LNCaP clone FGC (cell line): ENCODE data around the gene OR5W2.
"Not testable (repeated sequence)": the region's sequence is repeated elsewhere in the genome, so short reads cannot be mapped to it uniquely, and the experiment has no call there.

ENCODE experiments used
- DNase-seq: peaks from one replicate; pipeline ENCODE4 v3.0.0-alpha.2; 2011; ENCODE audit warnings: low read depth
- H3K4me3 ChIP-seq: 2 replicates; pipeline ENCODE4 v1.5.1; 2011; ENCODE audit warnings: mild to moderate bottlenecking, low read depth, low read length, control low read depth
- CTCF ChIP-seq: IDR thresholded peaks from 2 replicates; pipeline ENCODE4 v1.5.1; 2012; ENCODE audit warnings: mild to moderate bottlenecking; ENCODE audit not compliant: control insufficient read depth, insufficient read depth; ENCODE audit errors: extremely low read depth

OR5W2 gene

GRCh38 chr11:55895216-55895615 is 19.2 kb downstream of the OR5W2 start:
- no peak overlapping the region for H3K4me3 ChIP-seq
- no peak for TF ChIP-seq CTCF
- no peak for DNase-seq

- DNase-seq, H3K4me3 ChIP-seq: not testable (repeated sequence)
Observed at GRCh38 chr11:55885481-55885880, 28.9 kb downstream of the OR5W2 start.

GRCh38 chr11:55884995-55885394 is 29.4 kb downstream of the OR5W2 start:
- not testable (repeated sequence) for DNase-seq

GRCh38 chr11:55882997-55883396 is 31.4 kb downstream of the OR5W2 start, which contains the start of gene TRIM51:
TSS of gene TRIM51 (plus strand) at chr11:55883297. CDS start at chr11:55885429, 2,132 bp downstream.
- not testable (repeated sequence) for DNase-seq, H3K4me3 ChIP-seq

More at GRCh38 chr11:55884995-55885394, 29.4 kb downstream of the OR5W2 start:
- not testable (repeated sequence) for H3K4me3 ChIP-seq

GRCh38 chr11:55873146-55873545 is 41.2 kb downstream of the OR5W2 start:
- TF ChIP-seq CTCF: peak; percentile 44
- peak; percentile 2 for DNase-seq
- peak overlapping the region; percentile 45 for H3K4me3 ChIP-seq

- H3K4me3 ChIP-seq: peak overlapping the region; percentile 45
- peak; percentile 1 for DNase-seq
Observed at GRCh38 chr11:55872731-55873130, 41.7 kb downstream of the OR5W2 start.

GRCh38 chr11:55867354-55867753 is 47.0 kb downstream of the OR5W2 start:
- not testable (repeated sequence) for H3K4me3 ChIP-seq, DNase-seq
